AG04450 (cell line): ENCODE data around the gene VPREB3. TPM values are rescaled to one million over a fixed set of nuclear protein-coding genes. Genes with fewer than 3 reads are reported as not detected.

ENCODE experiments used
- CTCF ChIA-PET: fragments of 300-600, 350-600 bp; formaldehyde crosslinking; extraction: SDS; loops from one replicate; lab custom pipeline; 2022; ENCODE audit warnings: antibody characterized with exemption, inconsistent platforms; lab: Charles Lee
- POLR2A ChIA-PET: fragments of 350-600 bp; formaldehyde crosslinking; extraction: SDS; loops from one replicate; lab custom pipeline; 2021; ENCODE audit warnings: antibody characterized with exemption, inconsistent platforms; lab: Yijun Ruan, JAX
- DNase-seq: peaks from one replicate; pipeline ENCODE4 v3.0.0-alpha.2; 2011; ENCODE audit warnings: low read depth, low spot score
- H3K27ac ChIP-seq: one replicate; pipeline ENCODE4 v1.5.1; 2012; ENCODE audit warnings: low read depth, low read length, control low read depth
- H3K27me3 ChIP-seq: one replicate; pipeline ENCODE4 v1.6.0; 2012; ENCODE audit warnings: low read length; ENCODE audit not compliant: control insufficient read depth, insufficient read depth
- H3K4me3 ChIP-seq: 2 replicates; pipeline ENCODE4 v1.5.1; 2011; ENCODE audit warnings: mild to moderate bottlenecking, low read depth, low read length, control low read depth
- H3K9me3 ChIP-seq: 2 replicates; pipeline ENCODE4 v1.5.1; 2012; ENCODE audit warnings: low read length; ENCODE audit not compliant: control insufficient read depth, insufficient read depth
- polyA plus RNA-seq: library from polyadenylated mRNA; depleted of rRNA; stranded (reverse); fragments of >200 nt; gene quantifications from 2 replicates; pipeline ENCODE4 v1.2.3, GENCODE V29; 2011
- TF ChIP-seq, protein P1 (sequence below): IDR thresholded peaks from 2 replicates; pipeline ENCODE4 v1.5.1; 2011; ENCODE audit warnings: low read depth, low read length, control low read depth, inconsistent platforms

VPREB3 gene
- polyA plus RNA-seq, 1 experiment, result not detected

DNA sequence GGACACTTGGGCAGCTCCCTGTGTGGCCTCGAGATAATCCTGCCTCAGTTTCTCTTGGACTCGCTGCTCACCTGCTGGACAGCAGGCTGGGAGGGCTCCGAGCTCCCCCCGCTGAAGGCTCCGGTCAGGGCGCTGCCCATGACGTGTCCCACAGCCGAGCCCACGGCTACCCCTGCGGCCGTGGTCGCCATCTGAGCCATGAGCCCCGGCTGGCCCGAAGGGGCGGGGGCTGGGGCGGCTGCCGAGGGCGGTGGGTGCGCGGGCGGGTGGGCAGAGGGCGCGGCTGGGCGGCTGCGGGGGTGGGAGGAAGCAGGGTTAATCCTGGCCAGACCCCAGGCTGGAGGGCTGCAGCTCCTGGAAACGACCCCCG is 13.1 kb upstream of the VPREB3 start:
- Histone ChIP-seq H3K27ac (no peak overlapping the region), H3K9me3 (no peaks in the 10 kb centered on the region), H3K27me3 (no peaks in the 10 kb centered on the region), H3K4me3 (peak overlapping the region; percentile 59)
- CTCF ChIA-PET, result interaction anchor here (0.5 to 3.3 kb wide), 4 partner anchors 10 to 83 kb away, joined by 3 to 36 read pairs (median 4); no protein-coding TSS in a partner anchor
- no peak for DNase-seq
- TF ChIP-seq, protein P1, sequence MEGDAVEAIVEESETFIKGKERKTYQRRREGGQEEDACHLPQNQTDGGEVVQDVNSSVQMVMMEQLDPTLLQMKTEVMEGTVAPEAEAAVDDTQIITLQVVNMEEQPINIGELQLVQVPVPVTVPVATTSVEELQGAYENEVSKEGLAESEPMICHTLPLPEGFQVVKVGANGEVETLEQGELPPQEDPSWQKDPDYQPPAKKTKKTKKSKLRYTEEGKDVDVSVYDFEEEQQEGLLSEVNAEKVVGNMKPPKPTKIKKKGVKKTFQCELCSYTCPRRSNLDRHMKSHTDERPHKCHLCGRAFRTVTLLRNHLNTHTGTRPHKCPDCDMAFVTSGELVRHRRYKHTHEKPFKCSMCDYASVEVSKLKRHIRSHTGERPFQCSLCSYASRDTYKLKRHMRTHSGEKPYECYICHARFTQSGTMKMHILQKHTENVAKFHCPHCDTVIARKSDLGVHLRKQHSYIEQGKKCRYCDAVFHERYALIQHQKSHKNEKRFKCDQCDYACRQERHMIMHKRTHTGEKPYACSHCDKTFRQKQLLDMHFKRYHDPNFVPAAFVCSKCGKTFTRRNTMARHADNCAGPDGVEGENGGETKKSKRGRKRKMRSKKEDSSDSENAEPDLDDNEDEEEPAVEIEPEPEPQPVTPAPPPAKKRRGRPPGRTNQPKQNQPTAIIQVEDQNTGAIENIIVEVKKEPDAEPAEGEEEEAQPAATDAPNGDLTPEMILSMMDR, result no peak
- POLR2A ChIA-PET, result interaction anchor here (1.2 kb wide), 1 partner anchor 19 kb away, joined by 3 read pairs; the partner anchor contains the start of gene SMARCB1

DNA sequence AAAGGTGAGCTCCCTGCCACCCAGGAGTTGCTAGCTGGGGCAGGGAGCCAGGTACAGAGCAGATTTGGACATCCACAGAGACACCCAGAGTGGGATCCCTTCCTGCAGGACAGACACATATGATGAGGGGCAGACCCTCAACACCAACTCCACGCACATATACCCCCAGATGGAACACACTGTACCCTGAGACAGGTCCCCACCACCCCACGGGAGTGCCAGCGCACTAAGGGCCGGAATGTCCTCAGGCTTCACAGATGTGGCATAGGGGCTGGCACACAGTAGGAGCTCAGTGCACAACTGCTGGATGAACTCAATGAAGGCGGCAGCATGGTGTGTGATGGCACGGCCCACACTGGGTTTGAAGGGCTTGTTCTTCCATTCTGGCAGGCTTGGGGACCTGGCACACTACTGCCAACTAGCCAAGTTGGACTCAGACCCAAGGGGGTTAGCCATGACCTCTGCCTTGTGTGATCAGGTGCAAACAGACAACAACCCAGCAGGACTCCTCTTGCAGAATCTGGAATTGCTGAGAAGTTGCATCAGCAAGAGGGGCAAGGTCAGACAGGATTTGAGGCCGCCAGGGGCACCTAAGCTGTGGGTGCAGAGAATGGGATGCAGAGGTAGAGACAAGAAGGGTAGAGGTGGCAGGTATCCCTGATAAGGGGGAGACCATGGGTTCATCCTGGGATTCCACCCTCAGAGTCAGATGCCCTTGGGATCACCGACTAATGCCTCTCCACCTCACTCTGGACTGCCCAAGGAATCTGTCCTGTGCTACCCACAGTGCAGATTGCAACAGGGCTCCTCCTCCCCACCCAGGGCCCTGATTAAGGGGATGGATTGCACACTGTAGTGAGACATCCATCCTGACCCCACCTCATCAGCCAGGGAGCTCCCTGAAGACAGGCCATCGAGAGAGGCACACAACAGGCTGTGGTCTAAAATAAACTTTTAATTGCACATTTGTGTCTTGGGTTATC is 11.0 kb upstream of the VPREB3 start:
- H3K9me3 ChIP-seq, result no peaks in the 10 kb centered on the region
- no peaks in the 10 kb centered on the region for H3K27me3 ChIP-seq
- ChIA-PET CTCF (interaction anchor here (0.6 to 1.7 kb wide), 3 partner anchors 66 to 272 kb away, joined by 4 to 5 read pairs (median 4); no protein-coding TSS in a partner anchor), POLR2A (interaction anchor here (0.7 kb wide), 1 partner anchor 79 kb away, joined by 5 read pairs; no protein-coding TSS in a partner anchor)
- H3K27ac ChIP-seq, result no peak overlapping the region
- TF ChIP-seq, protein P1, result no peak
- no peak overlapping the region for H3K4me3 ChIP-seq
- DNase-seq, result no peak

DNA sequence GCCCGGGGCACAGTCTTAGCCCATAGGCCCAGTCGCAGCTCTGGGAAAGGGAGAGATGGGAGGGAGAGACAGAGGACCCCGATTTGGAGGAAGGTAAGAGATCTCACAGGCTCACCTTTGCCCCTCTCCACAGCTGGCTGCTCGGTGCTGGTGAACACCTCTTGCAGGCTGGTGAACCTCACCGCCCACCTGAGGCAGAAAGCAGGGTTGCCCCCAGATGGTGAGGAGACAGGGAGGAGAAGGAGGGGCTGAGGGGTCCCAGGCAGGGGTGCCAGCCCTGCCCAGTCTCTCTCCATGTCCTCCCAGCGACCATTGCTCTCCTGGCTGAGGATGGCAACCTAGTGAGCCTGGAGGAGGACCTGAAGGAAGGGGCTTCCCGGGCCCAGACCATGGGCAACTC is 9.7 kb upstream of the VPREB3 start:
- TF ChIP-seq, protein P1, result no peak
- H3K27me3 ChIP-seq, result no peaks in the 10 kb centered on the region
- no peak overlapping the region for H3K27ac ChIP-seq
- CTCF ChIA-PET, result no interaction called here
- POLR2A ChIA-PET, result interaction anchor here (0.5 kb wide), 1 partner anchor 124 kb away, joined by 3 read pairs; no protein-coding TSS in a partner anchor
- no peaks in the 10 kb centered on the region for H3K9me3 ChIP-seq
- H3K4me3 ChIP-seq, result no peak overlapping the region
- no peak for DNase-seq

DNA sequence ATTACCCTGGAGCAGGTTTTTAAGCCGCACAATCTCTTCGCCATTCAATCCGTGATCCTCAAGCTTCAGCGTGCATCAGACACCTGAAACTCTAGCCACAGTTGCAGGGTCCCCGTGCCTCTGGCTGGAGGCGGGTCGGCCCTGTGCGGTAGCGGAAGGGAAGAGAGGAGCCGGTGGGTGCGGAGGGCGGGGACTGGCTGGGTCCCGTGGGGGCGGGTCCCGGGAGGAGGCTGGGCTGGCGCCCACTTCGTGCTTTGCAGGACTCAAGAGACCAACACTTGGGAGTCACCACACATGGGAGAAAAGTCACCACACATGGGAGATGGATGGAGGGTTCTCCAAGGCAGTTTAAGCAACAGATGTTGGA is 9.3 kb upstream of the VPREB3 start:
- Histone ChIP-seq H3K27me3 (no peaks in the 10 kb centered on the region), H3K9me3 (no peaks in the 10 kb centered on the region), H3K4me3 (peak overlapping the region; percentile 50), H3K27ac (no peak overlapping the region)
- ChIA-PET POLR2A (interaction anchor here (0.5 kb wide), 1 partner anchor 124 kb away, joined by 3 read pairs; no protein-coding TSS in a partner anchor), CTCF (interaction anchor here (0.7 to 1.6 kb wide), 2 partner anchors 23 to 86 kb away, joined by 4 to 8 read pairs; partner anchors contain the start of gene SMARCB1)
- TF ChIP-seq, protein P1, result no peak
- no peak for DNase-seq
